ENCODE results near the gene DUX4. TPM values are rescaled to one million over a fixed set of nuclear protein-coding genes. Genes with fewer than 3 reads are reported as not detected.

DUX4 gene
- not detected in 2 replicates for total RNA-seq

DNA sequence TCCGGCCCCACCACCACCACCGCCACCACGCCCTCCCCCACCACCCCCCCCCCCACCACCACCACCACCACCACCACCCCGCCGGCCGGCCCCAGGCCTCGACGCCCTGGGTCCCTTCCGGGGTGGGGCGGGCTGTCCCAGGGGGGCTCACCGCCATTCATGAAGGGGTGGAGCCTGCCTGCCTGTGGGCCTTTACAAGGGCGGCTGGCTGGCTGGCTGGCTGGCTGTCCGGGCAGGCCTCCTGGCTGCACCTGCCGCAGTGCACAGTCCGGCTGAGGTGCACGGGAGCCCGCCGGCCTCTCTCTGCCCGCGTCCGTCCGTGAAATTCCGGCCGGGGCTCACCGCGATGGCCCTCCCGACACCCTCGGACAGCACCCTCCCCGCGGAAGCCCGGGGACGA, at the start of gene DUX4:
Gene DUX4 (plus strand): TSS at position 347 of the 400 bp plus-strand sequence. CDS start 0 bp downstream, at position 347.

Small RNA genes within 50 kb of the gene (small RNA-seq; reads per million reads assigned to genes)
- gene AC215524.1 = not detected

Other genes with a start within 250 kb of the DUX4 start
- gene FRG1, start 232.9 kb upstream of the DUX4 start, total RNA-seq = 29.1 and 31.2 TPM in 2 replicates
- gene FRG2, start 146.5 kb upstream of the DUX4 start, total RNA-seq = not detected in 2 replicates
- gene DBET, start 109.3 kb upstream of the DUX4 start, total RNA-seq = not detected in 2 replicates

Data from subcutaneous preadipocyte (primary cell).